ENCODE results near the gene PRKAR1B.

The PRKAR1B gene

DNA sequence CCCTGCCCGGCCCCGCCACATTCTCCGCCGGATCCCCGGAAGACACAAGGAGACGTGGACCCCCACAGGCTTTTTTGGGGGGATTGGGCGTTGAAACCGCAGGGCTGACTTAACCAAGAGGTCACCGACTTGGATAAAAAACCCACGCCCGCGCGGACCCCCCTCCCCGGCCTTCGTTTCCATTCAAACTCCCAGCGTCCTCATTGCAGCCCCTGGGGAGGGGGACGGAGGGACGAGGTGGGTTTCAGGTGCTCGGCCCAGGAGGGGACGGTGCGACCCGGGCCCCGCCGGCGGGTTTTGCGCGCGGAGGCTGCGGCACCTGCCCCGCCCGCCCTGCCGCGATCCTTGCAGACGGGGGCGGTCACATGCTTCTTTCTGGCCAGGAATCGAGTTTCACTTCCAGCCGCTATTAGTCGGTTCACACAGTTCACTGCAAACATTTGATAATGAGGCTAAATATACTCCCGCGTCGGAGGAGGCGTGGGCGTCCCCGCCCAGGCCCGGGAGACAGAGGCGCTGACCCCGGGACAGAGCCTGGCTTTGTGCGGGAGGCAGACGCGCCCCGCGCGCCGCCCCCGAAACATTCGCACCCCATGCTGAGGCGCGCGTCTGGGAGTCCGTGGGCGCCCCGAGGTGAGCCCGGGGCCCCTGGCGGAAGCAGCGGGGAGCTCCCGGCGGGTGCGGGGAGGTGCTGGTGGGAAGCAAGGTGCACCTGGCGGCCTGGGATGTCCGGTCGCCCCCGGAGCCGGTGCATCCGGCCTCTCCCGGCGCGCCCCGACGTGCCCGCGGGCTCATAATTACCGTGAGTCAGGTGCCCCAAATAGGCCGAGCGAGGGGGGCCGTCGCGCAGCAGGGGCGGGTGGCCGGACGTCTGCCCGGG lies 204.8 kb downstream of the PRKAR1B start:
- DNase-seq (ENCODE audit: low read depth in 2 of 2), result no peak

DNA sequence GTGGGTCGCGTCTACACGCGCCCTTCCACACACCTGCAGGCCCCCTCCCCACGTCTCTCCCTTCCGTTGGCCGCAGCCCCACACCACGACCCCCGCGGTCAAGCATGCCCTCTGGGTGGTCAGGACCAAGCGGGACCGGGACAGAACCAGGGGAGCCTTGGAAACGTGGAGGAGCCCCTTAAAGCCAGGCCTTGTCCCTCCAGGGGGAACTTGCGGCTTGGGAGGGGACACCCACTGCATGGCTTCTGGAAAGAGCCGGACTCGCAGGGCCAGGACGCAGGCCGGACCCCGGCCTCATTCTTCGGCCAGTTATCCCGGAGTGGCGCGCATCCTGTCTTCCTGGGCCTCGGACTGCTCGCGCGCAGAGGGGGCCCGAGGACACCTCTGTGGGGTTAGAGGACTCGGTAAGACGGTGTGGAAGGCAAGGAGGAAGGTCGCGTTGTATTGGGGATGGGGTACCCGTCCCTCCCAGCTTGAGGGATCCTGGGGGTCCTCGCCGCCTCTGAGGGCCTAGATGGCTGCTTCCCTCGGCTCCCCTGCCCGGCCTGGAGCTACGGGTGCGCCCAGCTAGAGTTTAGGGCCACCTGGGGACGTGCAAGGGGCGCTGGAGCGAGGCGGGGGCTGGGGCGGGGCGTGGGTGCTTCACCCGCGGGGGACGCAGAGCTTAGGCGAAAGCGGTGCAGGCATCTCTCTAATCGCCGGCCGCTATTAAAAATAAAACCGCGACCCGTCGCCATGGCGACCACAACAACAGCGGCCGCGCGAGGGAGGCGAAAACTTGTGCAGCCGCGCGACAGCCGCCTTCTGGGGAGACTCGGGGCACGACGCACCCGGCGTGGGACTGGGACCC lies 205.6 kb downstream of the PRKAR1B start:
- no peak for DNase-seq (ENCODE audit: low read depth in 2 of 2)

DNA sequence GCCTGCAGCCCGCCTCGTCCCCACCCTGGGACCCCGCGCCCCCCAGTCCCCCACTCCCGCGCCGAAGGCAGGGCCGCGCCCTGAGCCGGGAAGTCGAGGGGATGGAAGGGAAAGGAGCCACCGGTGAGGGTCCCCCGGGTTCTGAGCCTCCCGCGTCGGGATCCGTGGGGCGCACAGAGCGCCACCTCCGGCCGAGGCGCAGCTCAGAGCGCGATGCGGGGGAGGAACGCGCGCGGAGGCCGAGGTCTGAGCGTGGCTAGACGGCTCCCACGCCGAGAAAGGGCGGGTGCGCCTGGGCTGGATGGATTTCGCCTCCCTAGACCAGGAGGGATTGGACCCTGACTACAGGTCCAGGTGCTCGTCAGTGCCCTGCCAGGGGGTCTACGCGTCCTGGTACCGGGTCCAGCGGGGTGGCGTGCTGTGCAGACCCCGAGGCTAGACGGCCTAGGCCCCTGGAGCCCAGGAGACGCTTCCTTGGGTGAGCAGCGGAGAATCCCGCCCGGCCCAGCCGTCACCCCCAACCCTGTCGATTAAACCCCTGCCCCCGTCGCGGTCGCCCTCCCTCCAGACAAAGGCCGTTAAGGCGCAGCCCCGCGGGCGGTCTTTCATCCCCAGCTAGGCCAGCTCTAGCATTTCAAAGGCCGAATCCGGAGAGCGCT lies 206.4 kb downstream of the PRKAR1B start:
- DNase-seq (ENCODE audit: low read depth in 2 of 2), result no peak

DNA sequence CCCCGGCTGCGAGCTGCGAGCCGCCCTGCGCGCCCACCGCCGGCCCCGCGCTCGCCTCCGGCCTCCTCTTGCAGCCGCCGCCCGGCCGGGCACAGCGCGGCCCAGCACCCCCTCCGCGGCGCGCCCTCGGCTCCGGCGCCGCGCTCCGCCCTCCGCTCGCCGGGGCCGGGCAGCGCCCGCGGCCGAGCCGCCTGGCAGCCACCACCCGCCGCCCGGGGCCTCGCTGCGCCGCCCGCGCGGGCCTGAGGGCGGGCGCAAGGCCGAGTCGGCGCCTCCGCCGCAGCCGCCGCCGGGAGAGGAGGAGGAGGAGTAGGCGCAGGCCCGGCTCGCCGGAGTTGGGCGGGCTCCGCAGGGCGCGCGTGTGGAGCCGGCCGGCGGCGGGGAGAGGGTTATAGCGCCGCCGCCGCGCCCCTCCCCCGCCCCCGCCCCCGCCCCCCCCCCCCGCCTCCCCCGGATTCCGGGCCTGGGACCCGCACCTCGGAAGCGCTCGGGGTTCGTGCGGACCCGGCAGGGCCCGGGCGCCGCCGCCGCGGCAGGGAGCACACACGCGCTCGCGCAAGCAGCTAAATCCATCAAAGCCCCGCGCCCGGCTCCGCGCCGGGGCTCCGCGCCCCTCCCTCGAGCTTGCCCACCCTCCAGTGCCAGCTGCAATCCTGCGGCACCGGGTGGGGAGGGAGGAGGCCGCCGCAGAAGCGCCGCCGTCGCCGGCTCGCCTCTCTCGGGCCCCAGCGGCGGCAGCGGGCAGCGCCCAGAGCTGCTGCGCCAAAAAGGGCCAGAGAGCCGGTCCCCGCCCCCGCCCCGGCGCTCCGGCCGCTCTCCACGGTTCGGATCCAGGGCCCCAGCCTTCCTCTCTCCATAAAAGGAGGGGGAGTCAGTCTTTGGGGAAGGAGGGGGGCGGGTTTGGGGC lies 207.3 kb downstream of the PRKAR1B start, which contains the start of gene PDGFA:
PDGFA (minus strand) TSS at position 363 of the 907 bp plus-strand sequence. CDS start 845 bp downstream, outside the sequence.
- no peak for DNase-seq (ENCODE audit: low read depth in 2 of 2)

DNA sequence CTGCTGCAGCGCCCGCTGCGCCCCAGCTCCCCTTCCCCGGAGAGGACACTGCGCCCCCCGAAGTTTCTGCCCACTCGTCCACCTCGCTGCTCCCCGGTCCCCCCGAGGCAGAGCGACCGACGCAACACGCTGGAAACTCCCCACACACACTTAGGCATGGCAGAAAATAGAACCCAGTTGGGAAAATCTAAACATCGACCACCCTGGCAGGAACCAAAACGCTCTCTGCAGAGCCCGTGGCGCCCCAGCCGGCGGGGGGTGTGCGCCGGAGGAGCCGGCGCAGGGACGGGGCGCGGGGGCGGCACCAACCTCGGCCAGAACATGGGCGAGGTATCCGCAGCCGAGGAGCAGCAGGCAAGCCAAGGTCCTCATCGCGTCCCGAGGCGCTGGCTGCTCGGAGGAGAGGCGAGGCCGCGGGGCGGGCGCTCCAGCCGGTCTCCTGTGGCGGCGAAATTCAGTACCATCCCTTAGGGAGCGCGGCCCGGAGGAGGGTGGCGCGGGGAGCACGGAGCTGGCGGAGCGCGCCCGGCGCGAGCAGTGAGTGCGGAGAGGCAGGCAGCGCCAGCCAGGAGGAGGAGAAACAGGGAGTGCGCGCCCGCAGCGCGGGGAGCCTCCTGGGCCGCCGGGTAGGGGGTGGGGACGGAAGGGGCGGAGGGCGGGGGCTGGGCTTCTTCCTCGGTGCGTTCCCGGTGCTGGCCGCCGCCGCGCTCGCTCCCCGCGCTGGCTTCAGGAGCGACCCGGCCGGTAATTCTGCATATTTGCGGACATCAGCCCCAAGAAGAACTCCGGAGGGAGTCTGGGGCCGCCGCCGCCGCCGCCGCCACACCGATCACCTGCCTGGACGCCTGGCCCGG lies 208.2 kb downstream of the PRKAR1B start:
- no peak for DNase-seq (ENCODE audit: low read depth in 2 of 2)

DNA sequence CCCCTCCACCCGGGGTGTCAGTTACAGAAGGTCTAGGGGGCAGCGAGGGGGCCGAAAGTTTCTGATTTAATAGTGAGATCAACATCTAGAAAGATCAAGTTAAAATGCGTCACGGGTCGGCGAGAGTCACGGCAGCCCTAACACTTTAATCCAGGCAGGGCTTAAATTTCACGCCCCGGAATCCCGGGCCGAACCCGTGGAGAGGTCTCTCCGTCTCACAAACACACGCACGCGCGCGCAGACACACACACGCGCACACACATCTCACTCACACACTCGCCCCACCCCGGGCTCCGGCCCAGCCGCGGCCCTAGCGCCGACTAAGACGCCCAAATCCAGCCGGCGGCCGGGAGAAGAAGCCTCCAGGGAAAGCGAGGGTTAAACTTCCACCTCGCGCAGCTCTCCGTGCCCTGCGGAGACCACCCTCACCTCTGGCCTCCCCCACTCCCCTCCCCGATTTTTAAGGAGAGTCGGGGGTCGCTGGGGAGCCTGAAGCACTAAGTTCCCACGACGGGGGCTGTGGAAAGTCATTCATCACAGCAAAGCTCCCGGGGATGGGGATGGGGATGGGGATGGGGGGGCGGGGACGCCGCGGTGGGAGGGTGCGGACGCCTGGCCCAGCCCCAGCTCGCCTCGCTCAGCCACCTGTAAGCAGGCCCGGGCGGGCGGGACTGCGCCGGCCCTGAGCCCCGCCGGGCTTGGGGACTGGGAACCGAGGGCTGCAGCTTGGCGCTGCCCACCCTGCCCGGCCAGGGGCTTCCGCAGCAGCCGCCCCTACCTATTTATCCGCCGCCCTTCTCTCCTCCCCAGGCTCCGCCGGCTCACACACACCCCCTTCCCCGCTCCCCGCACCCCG lies 209.1 kb downstream of the PRKAR1B start:
- no peak for DNase-seq (ENCODE audit: low read depth in 2 of 2)

DNA sequence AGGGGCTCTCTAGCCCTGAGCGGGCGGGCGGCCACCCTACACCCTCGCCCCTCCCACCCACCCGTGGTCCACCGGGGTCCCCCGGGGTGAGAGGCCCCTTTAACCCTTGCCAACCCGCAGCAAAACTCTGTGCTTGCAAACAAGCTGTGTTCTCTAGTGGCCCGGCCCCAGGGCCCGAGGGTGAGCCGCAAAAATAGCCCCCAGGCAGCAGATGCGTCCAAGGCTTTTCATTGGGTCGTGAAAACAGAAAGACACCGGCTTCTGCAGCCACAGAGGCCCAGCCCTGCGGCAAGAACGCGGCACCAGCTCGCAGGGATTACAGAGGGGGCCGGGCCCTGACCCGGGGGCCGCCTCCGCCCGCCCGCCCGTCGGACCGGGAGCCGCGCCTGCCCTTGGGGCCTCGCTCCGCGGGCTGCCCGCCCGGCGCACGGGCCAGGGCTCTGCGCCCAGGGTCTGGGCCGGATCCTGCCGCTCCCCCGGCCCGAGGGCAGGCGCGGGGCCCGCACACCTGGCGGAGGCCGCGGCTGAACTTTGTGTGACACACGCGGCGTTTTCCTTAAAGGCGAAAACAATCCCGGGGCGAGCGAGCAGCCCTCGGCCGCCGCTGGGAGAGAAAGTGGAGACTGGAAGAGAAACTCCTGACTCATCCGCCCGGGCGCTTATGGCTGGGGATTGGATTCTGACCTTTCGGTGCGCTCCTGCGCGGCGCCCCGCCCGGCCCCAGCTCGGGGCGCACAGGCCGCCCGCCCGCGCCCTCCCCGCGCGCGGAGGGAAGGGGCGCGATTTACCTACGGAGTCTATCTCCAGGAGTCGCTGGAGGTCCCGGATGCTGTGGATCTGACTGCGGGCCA lies 210.2 kb downstream of the PRKAR1B start:
- no peak for DNase-seq (ENCODE audit: low read depth in 2 of 2)

DNA sequence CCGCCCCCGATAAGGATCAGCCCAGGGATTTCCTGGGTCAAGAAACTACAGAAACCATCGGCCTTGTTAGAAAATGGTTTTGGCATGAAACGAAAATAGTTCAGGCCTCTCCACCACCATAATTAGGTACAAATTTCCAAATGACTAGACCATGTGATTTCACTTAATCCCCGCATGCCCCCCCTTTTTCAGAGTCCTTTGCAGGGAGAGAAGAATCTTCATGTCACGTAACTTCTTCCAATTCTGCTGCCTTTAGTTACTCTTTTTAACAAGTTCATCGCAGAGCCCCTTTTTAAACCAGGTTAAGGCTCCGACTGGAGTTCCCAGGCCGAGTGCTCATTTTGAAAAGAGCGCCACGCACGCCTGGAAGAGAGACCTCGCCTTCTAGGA lies 210.9 kb downstream of the PRKAR1B start:
- DNase-seq (ENCODE audit: low read depth in 2 of 2), result no peak

DNA sequence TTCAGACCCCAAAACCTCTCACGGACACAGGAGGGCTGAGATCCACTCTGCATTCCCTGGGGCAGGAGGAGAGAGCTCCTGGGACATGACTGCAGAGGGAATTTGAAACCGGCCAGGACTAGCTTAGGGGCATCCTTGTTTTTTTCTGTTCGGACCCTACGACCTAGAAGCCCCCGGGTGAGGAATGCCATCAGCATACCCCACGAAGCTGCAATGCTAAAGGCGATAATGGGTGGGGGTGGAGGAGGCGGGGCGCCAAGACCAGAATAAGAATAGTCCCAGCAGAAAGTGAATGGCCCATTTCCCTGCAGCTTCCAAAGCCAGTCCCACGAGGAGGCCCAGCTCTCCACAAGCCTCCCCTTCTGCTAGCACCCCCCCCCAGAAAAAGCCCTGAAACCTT lies 211.5 kb downstream of the PRKAR1B start:
- no peak for DNase-seq (ENCODE audit: low read depth in 2 of 2)

DNA sequence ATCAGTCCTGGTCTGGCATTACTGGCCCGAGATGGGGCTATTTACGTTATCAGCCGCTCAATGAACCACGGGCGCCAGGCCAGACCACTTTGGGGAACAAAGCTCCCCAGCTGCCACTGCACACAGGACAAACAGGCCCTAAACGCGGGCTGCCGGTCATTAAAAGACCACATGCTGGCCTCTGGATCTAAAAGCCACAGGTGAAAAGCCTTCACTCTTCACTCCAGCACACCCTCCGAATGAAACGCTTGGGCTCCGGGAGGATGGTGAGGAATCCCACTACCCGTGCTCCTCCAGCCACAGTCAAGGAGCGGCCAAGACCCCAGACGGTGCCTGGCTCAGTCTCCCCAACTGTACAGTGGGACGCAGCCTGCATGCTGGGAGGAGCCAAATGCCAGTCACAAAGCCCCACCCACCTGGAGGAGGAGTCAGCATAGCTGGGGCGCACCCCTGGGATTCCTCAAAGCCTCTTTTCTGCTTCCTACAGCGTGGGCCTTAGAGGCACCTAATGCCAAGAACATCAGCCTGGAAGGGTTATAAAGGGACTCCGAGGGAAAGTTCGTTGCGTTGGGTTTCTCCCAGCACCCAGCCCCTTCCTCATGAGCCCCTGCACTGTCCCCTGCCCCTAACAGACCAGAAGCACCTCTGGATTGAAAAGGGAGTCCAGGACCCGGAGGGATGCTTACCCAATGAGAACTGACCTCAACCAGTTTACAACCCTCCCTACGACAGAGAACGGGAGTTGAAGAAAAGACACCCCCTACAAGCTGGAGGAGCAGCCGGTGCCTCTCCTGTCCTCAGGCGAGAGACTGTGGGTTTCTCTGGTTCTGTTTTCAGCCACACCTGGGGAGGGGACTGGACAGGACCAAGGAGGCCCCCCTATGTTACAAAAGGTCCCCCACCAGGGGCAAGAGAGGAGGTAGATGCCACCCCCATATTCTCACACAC lies 212.2 kb downstream of the PRKAR1B start:
- no peak for DNase-seq (ENCODE audit: low read depth in 2 of 2)

DNA sequence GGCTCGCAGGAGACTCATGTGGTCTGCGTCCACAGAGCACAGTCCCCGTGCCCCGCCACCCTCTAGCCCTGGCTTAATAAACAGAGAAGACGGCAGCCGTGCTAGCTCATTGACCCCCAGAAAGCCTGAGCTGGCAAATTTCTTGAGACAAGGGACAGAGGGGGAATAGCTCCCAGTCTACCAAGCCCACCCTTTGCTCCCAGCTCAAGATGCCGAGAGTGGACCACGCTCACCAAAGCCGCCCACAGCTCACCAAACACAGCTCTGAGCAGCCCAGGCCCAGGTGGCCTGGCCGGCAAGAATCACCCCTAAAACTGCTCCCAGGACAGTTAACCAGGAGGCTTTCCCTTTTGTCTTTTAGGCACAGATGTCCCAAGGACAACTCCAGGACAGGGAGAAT lies 212.8 kb downstream of the PRKAR1B start:
- DNase-seq (ENCODE audit: low read depth in 2 of 2), result no peak

DNA sequence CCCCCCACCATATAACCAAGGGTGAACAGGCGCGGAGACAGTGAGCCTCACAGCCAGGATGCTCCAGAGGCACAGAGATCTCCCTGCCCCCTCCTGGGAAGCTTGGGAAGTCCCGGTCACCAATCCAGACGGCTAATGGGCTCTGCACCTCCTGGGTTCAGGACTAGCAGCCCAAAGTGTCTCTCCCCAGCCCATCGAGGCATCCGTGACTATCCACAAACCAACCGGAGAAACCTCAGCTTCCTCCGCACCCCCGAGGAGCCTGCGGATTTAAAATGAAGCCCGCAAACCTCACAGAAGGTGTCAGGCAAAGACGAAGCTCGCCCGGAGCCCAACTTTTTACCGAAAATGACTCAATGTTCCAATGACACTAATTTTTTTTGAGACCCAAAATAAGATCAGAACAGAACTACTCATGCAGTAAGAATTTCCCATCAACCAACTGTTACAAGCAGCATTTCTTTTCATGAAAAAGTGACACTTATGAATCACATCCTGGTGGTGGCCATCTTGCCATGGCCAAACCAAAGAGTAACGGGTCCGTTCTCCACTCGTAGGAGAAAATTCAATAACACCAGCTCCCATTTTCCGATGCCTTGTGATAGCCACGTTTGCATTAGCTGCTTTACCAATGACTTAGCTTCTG lies 213.4 kb downstream of the PRKAR1B start:
- no peak for DNase-seq (ENCODE audit: low read depth in 2 of 2)

DNA sequence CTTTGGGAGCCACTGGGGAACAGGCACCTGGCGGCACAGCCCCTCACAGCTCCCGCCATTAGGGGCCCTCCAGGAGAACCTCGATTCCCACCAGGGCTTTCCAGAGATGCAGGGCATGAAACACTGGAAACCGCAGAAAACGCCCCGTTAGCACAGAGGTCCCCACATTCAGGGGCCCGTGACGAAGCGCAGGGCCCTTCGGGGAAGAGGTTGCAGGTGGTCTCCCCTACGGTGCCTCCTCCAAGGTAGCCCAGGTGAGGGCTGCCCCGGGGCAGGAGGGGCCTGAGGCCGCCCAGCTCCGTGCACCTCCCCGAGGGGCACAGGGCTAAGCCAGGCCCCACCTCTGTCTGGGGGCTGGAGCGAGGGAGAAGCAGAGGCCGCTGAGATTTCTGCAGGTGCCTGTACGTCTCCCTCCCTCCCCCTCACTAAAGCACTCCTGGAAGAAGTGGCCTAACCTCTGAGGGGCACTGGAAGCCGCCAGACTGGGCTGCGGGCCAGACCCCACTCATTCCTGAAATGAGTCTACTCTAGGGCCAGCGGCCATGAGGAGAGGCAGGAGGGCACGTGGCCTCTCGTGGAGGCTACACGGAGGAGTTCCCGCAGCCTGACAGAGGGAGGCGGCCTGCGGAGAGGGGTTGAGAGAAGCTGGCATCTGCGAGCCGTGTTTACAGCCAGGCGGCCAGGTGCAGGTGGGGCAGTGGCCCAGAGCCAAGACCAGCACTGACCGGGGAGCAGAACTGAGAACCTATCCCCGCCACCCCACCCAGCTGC lies 214.4 kb downstream of the PRKAR1B start:
- DNase-seq (ENCODE audit: low read depth in 2 of 2), result no peak

DNA sequence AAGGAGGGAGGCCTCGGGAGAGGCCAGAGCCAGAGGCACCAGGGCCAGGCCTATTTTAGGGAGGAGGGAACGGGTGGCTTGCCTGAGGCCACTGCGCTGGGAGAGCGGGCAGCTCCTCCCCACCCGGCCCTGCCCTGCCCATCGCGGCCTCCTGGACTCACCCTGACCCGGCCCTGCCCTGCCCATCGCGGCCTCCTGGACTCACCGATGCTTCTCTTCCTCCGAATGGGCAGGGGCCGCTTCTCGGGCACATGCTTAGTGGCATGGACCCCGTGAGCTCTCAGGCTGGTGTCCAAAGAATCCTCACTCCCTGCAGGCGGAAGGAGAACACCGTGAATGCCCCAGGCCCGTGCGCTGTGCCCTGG lies 215.0 kb downstream of the PRKAR1B start:
- DNase-seq (ENCODE audit: low read depth in 2 of 2), result no peak

DNA sequence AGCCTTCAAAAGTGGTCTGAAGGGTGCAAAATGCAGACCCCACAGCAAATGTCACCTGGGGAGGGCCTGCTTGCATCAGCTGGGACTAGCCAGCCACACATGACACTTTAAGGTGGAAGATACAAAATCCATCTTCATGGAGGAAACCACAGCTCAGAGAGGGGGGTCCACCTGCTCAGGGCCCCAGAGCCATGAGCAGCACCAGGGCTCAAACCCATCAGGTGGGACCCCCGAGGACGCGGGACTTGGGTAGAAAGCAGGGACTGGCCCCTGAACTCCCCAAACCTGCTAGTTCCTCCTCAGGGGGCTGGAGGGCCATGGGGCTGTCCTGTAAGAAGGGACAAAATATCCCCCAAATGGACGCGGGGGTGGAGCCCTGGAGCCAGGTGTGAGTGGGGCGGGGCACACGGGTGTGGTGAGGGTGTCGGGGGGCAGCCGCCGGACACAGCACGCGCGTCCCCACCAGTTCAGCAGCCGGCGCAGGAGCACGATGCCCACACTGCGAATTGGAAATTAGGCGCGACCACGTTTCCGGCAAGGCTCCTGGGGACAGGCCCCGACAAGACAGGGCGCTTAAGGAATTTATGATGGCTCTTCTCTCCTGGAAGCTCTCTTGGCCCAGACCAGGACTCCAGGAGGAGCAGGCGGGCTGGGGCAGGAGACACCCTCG lies 215.5 kb downstream of the PRKAR1B start:
- DNase-seq (ENCODE audit: low read depth in 2 of 2), result no peak

Data from stimulated activated CD8-positive, alpha-beta memory T cell treated with anti-CD3 and anti-CD28 coated beads, Interleukin-2, amount 100 ng/mL, for 1 hour (primary cell).